ENCODE data around the gene TBCA.
"Not testable (repeated sequence)": the region's sequence is repeated elsewhere in the genome, so short reads cannot be mapped to it uniquely, and the experiment has no call there.

- not testable (repeated sequence) for TF ChIP-seq POLR2A, CTCF (IDR thresholded peaks at IDR 0.05)
Measured at GRCh38 chr5:77699569-77699968, 76.6 kb downstream of the TBCA start.
